ENCODE results near the gene CD300LB. TPM values are rescaled to one million over a fixed set of nuclear protein-coding genes. Genes with fewer than 3 reads are reported as not detected.

The CD300LB gene
- total RNA-seq, 1 experiment from 2014 or later, result not detected

GRCh38 chr17:74543406-74543805 lies 12.1 kb upstream of the CD300LB start:
- DNase-seq (ENCODE audit: low spot score), result peak; percentile 50
- ChIA-PET POLR2A (no interaction called here), CTCF (interaction anchor here (0.6 to 1.7 kb wide), 8 partner anchors 9 to 238 kb away, joined by 3 to 13 read pairs (median 4); no protein-coding TSS in a partner anchor)
- H3K9me3 Mint-ChIP-seq, result no peaks in the 10 kb centered on the region
- H3K36me3 Mint-ChIP-seq, result no peaks in the 10 kb centered on the region
- no peak overlapping the region for H3K27ac Mint-ChIP-seq
- no peak for TF ChIP-seq JAZF1 (CRISPR knock-in tag; IDR thresholded peaks at IDR 0.05)
- no peak for TF ChIP-seq EMX1 (CRISPR knock-in tag; IDR thresholded peaks at IDR 0.05)
- no peak for TF ChIP-seq HMGXB4 (CRISPR knock-in tag; IDR thresholded peaks at IDR 0.05)
- no peak for TF ChIP-seq SMAD3 (CRISPR knock-in tag; IDR thresholded peaks at IDR 0.05; ENCODE audit: borderline replicate concordance)
- TF ChIP-seq GABPB1 (CRISPR knock-in tag; IDR thresholded peaks at IDR 0.05), result no peak
- TF ChIP-seq ETV6 (CRISPR knock-in tag; IDR thresholded peaks at IDR 0.05), result no peak
- no peak for TF ChIP-seq AR (CRISPR knock-in tag; IDR thresholded peaks at IDR 0.05)
- TF ChIP-seq FOXJ3 (CRISPR knock-in tag; IDR thresholded peaks at IDR 0.05; ENCODE audit: borderline replicate concordance), result no peak
- no peak for TF ChIP-seq ZNF425 (CRISPR knock-in tag; conservative IDR thresholded peaks at IDR 0.05)
- TF ChIP-seq IRF1 (CRISPR knock-in tag; IDR thresholded peaks at IDR 0.05), result no peak
- TF ChIP-seq TEAD4 (CRISPR knock-in tag; IDR thresholded peaks at IDR 0.05), result no peak
- no peak for TF ChIP-seq ZNF396 (CRISPR knock-in tag; IDR thresholded peaks at IDR 0.05; ENCODE audit: borderline replicate concordance)
- TF ChIP-seq ZNF121 (CRISPR knock-in tag; IDR thresholded peaks at IDR 0.05), result no peak
- TF ChIP-seq JUN (CRISPR knock-in tag; IDR thresholded peaks at IDR 0.05), result no peak
- no peak for TF ChIP-seq KAT7 (CRISPR knock-in tag; IDR thresholded peaks at IDR 0.05; ENCODE audit: borderline replicate concordance)
- no peak for TF ChIP-seq HMGA2 (CRISPR knock-in tag; IDR thresholded peaks at IDR 0.05)
- TF ChIP-seq NFYB (CRISPR knock-in tag; conservative IDR thresholded peaks at IDR 0.05; ENCODE audit: low read depth), result no peak
- TF ChIP-seq FOXK1 (CRISPR knock-in tag; IDR thresholded peaks at IDR 0.05), result no peak
- TF ChIP-seq AFF4 (CRISPR knock-in tag; IDR thresholded peaks at IDR 0.05; ENCODE audit: borderline replicate concordance), result no peak
- ATAC-seq, result peak; percentile 49; the same call in 1 of the 2 replicates
- H3K27me3 Mint-ChIP-seq (ENCODE audit: low read depth), result peaks cover 5% of the 10 kb centered on the region
- no peak overlapping the region for H3K4me3 Mint-ChIP-seq
- no peaks in the 10 kb centered on the region for H3K4me1 Mint-ChIP-seq
